Measurements from ENCODE around the gene STK17A. TPM values are rescaled to one million over a fixed set of nuclear protein-coding genes. Genes with fewer than 3 reads are reported as not detected.

STK17A gene
- total and polyA plus RNA-seq, 4 donors = 15.9 to 40.6 (median 29.0) TPM

- H3K27ac ChIP-seq (ENCODE audit: low read depth in 1 of 2, low read length in 2 of 2) = no peak overlapping the region
- no peak for DNase-seq
- no peak for ATAC-seq (ENCODE audit: low FRiP score)
- intact Hi-C loops (cut with DNase I) = no loop called here
- no peaks in the 10 kb centered on the region for H3K9me3 ChIP-seq (ENCODE audit: control insufficient read depth, low read length)
- H3K4me3 ChIP-seq (ENCODE audit: low read length in 2 of 2) = no peak overlapping the region
- peaks cover 6% of the 10 kb centered on the region in 2 donors for H3K36me3 ChIP-seq (ENCODE audit: control insufficient read depth in 1 of 2, insufficient read depth in 2 of 2, low read length in 1 of 2)
- 98 to 99% methylated on average over 3 of the region's 3 CpGs for WGBS, 2 donors
- no peaks in the 10 kb centered on the region for H3K27me3 ChIP-seq (ENCODE audit: control insufficient read depth in 1 of 2, insufficient read depth in 2 of 2, low read length in 1 of 2)
- H3K4me1 ChIP-seq (ENCODE audit: control insufficient read depth in 1 of 2, insufficient read depth in 2 of 2, low read length in 2 of 2) = peaks cover 0 to 3% of the 10 kb centered on the region in 2 donors
Observed at GRCh38 chr7:43630482-43630881, 47.6 kb downstream of the STK17A start.

DNA sequence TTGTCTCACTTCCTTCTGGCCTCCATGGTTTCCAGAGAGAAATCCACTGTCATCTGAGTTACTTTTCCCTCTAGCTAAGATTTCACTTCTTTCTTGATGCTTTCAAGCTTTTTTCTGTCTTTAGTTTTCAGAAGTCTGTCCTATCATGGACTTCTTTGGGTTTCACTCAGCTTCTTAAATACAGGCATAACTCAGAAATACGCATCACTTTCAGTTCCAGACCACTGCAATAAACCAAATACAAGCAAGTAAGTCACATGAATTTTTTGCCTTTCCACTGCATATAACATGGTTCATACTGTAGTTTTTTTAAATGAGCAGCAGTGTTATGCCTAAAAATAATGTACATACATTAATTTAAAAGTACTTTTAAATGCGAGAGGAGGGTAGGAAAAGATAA lies 48.7 kb downstream of the STK17A start:
- Histone ChIP-seq H3K9me3 (ENCODE audit: control insufficient read depth, low read length) (no peaks in the 10 kb centered on the region), H3K36me3 (ENCODE audit: control insufficient read depth in 1 of 2, insufficient read depth in 2 of 2, low read length in 1 of 2) (peaks cover 4 to 6% of the 10 kb centered on the region in 2 donors), H3K4me1 (ENCODE audit: control insufficient read depth in 1 of 2, insufficient read depth in 2 of 2, low read length in 2 of 2) (peaks cover 2 to 8% of the 10 kb centered on the region in 2 donors), H3K27ac (ENCODE audit: low read depth in 1 of 2, low read length in 2 of 2) (no peak overlapping the region), H3K4me3 (ENCODE audit: low read length in 2 of 2) (no peak overlapping the region), H3K27me3 (ENCODE audit: control insufficient read depth in 1 of 2, insufficient read depth in 2 of 2, low read length in 1 of 2) (no peaks in the 10 kb centered on the region)
- DNase-seq (no peak), ATAC-seq (ENCODE audit: low FRiP score) (no peak)
- WGBS, 2 donors = 84 to 93% methylated on average over 2 of the region's 2 CpGs
- intact Hi-C loops (cut with DNase I) = no loop called here

DNA sequence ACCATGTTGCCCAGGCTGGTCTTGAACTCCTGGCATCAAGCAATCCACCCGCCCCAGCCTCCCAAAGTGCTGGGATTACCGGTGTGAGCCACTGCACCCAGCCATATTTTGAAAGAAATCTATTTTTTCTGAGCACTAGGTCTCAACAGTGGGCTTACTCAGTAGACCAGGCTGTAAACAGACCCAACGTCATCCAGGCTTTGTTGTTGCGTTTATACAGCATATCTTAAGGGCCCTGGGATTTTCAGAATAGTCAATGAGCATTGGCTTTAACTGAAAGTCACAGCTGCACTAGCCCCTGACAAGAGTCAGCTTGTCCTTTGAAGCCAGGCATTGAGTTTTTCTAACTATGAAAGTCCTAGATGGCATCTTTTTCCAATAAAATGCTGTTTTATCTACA lies 49.8 kb downstream of the STK17A start:
- WGBS, 2 donors = 90 to 92% methylated on average over 4 of the region's 4 CpGs
- peaks cover 4 to 6% of the 10 kb centered on the region in 2 donors for H3K36me3 ChIP-seq (ENCODE audit: control insufficient read depth in 1 of 2, insufficient read depth in 2 of 2, low read length in 1 of 2)
- ATAC-seq (ENCODE audit: low FRiP score) = no peak

DNA sequence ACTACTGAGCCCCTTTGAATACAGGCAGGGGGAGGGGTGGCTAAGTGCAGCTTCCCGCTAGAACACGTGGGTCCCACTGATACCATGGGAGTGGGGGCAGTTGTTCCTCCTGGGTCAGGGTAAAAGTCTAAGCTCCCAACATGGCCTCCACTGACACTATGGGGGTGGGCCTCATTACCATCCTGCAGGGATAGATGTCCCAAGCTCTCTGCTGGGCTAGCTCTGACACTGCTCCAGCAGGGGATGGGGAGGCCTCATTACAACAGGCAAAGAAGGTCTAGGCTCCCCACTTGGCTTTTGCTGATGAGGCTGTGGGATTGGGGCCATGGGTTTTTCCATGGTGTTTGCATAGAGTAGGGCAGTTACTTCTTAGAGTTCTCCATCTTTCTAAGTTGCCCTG lies 51.5 kb downstream of the STK17A start:
- ATAC-seq (ENCODE audit: low FRiP score) = no peak
- 96 to 98% methylated on average over 2 of the region's 2 CpGs for WGBS, 2 donors
- peaks cover 2 to 6% of the 10 kb centered on the region in 2 donors for H3K36me3 ChIP-seq (ENCODE audit: control insufficient read depth in 1 of 2, insufficient read depth in 2 of 2, low read length in 1 of 2)
- intact Hi-C loops (cut with DNase I) = no loop called here
- H3K4me3 ChIP-seq (ENCODE audit: low read length in 2 of 2) = no peak overlapping the region
- H3K27ac ChIP-seq (ENCODE audit: low read depth in 1 of 2, low read length in 2 of 2) = no peak overlapping the region
- peaks cover 2 to 10% of the 10 kb centered on the region in 2 donors for H3K4me1 ChIP-seq (ENCODE audit: control insufficient read depth in 1 of 2, insufficient read depth in 2 of 2, low read length in 2 of 2)
- no peak for DNase-seq
- no peaks in the 10 kb centered on the region for H3K9me3 ChIP-seq (ENCODE audit: control insufficient read depth, low read length)
- H3K27me3 ChIP-seq (ENCODE audit: control insufficient read depth in 1 of 2, insufficient read depth in 2 of 2, low read length in 1 of 2) = no peaks in the 10 kb centered on the region

More for the DNA sequence above, 49.8 kb downstream of the STK17A start:
- no peaks in the 10 kb centered on the region for H3K27me3 ChIP-seq (ENCODE audit: control insufficient read depth in 1 of 2, insufficient read depth in 2 of 2, low read length in 1 of 2)
- no peaks in the 10 kb centered on the region for H3K9me3 ChIP-seq (ENCODE audit: control insufficient read depth, low read length)
- H3K27ac ChIP-seq (ENCODE audit: low read depth in 1 of 2, low read length in 2 of 2) = no peak overlapping the region
- H3K4me1 ChIP-seq (ENCODE audit: control insufficient read depth in 1 of 2, insufficient read depth in 2 of 2, low read length in 2 of 2) = peaks cover 2 to 10% of the 10 kb centered on the region in 2 donors
- H3K4me3 ChIP-seq (ENCODE audit: low read length in 2 of 2) = no peak overlapping the region
- intact Hi-C loops (cut with DNase I) = no loop called here
- no peak for DNase-seq

GRCh38 chr7:43636093-43636492 lies 53.2 kb downstream of the STK17A start:
- Histone ChIP-seq H3K27ac (ENCODE audit: low read depth in 1 of 2, low read length in 2 of 2) (peak overlapping the region; percentile 67 to 84), H3K4me1 (ENCODE audit: control insufficient read depth in 1 of 2, insufficient read depth in 2 of 2, low read length in 2 of 2) (peaks cover 2 to 10% of the 10 kb centered on the region in 2 donors)
- ATAC-seq (ENCODE audit: low FRiP score) = no peak

DNA sequence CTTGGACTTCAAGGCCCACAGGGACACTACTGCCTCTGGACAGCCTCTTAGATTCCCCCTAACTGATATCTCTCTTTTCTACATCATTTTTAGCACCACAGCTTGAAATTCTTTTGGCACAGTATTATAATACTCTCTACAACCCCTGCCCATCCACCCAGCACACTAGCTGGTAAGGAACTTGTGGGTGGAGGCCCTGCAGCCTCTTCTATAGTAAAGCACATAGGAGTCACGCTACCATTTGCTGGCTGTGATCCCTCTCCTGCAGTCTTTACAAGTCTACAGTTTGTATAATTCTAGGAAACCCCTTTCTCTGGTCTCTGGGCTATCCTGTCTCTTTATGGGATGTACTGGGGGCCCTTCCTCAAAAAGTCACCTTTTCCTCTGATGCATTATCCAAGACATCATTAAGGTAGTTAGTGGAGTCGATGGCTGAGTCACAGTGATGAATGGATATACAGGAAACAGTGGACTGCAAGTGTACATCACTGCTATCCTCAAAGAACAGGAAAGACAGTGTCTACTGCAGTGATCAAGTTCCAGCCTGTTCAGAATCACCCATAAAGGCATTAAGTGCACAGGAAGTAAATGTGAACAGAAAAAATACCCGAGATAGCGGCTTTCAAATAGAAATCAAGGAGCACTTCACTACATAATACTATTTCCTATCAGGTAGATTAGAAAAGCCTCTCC lies 54.4 kb downstream of the STK17A start:
- H3K4me3 ChIP-seq (ENCODE audit: low read length in 2 of 2) = no peak overlapping the region
- no peaks in the 10 kb centered on the region for H3K9me3 ChIP-seq (ENCODE audit: control insufficient read depth, low read length)
- intact Hi-C loops (cut with DNase I) = no loop called here
- peaks cover 2 to 4% of the 10 kb centered on the region in 2 donors for H3K36me3 ChIP-seq (ENCODE audit: control insufficient read depth in 1 of 2, insufficient read depth in 2 of 2, low read length in 1 of 2)
- ATAC-seq (ENCODE audit: low FRiP score) = no peak
- no peak for DNase-seq
- peaks cover 2 to 8% of the 10 kb centered on the region in 2 donors for H3K4me1 ChIP-seq (ENCODE audit: control insufficient read depth in 1 of 2, insufficient read depth in 2 of 2, low read length in 2 of 2)
- WGBS, 2 donors = 72% methylated on average over 4 of the region's 4 CpGs
- peak overlapping the region; percentile 51 to 71 for H3K27ac ChIP-seq (ENCODE audit: low read depth in 1 of 2, low read length in 2 of 2)
- no peaks in the 10 kb centered on the region for H3K27me3 ChIP-seq (ENCODE audit: control insufficient read depth in 1 of 2, insufficient read depth in 2 of 2, low read length in 1 of 2)

More at GRCh38 chr7:43636093-43636492, 53.2 kb downstream of the STK17A start:
- no peak for DNase-seq
- H3K4me3 ChIP-seq (ENCODE audit: low read length in 2 of 2) = no peak overlapping the region
- peaks cover 2 to 6% of the 10 kb centered on the region in 2 donors for H3K36me3 ChIP-seq (ENCODE audit: control insufficient read depth in 1 of 2, insufficient read depth in 2 of 2, low read length in 1 of 2)
- intact Hi-C loops (cut with DNase I) = no loop called here
- H3K27me3 ChIP-seq (ENCODE audit: control insufficient read depth in 1 of 2, insufficient read depth in 2 of 2, low read length in 1 of 2) = no peaks in the 10 kb centered on the region
- no peaks in the 10 kb centered on the region for H3K9me3 ChIP-seq (ENCODE audit: control insufficient read depth, low read length)
- 19 to 25% methylated on average over 6 of the region's 6 CpGs for WGBS, 2 donors

DNA sequence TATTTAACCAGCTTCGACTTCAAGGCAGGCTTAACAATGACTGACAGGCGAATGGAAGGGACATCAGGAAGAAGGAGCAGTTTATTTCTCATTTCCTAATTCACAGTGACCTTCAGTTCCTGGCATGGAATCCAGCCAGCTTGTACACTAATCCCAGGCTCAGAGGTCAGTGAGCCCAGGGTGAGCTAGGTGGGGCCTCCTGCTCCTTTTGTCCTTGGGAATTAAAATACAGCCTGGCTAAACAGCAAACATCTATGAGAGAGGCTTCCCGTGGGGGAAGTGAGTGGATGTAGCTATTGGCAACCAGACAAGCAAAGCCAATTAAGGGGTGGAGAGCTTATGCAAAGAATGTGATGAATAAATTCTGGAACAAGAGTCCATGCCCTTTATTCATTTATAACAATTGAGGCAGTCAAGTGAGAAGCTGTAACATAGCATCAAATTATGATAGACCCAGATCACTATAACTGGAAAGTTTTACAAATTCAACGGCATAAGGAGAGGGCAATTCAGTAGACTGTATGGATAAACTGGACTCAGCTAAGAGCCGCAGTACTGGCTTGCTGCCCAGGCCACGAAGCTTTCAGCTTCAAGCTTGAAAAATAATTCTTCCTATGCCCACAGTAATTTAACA lies 57.1 kb downstream of the STK17A start:
- H3K4me1 ChIP-seq (ENCODE audit: control insufficient read depth in 1 of 2, insufficient read depth in 2 of 2, low read length in 2 of 2) = peaks cover 2 to 8% of the 10 kb centered on the region in 2 donors
- no peaks in the 10 kb centered on the region for H3K36me3 ChIP-seq (ENCODE audit: control insufficient read depth in 1 of 2, insufficient read depth in 2 of 2, low read length in 1 of 2)
- DNase-seq (peak in 1 of 2 donors; percentile 68), ATAC-seq (ENCODE audit: low FRiP score) (peak; percentile 78)
- 7 to 10% methylated on average over 6 of the region's 6 CpGs for WGBS, 2 donors
- peak overlapping the region; percentile 22 to 90 for H3K27ac ChIP-seq (ENCODE audit: low read depth in 1 of 2, low read length in 2 of 2)
- intact Hi-C loops (cut with DNase I) = no loop called here
- no peaks in the 10 kb centered on the region for H3K9me3 ChIP-seq (ENCODE audit: control insufficient read depth, low read length)
- no peak overlapping the region for H3K4me3 ChIP-seq (ENCODE audit: low read length in 2 of 2)
- H3K27me3 ChIP-seq (ENCODE audit: control insufficient read depth in 1 of 2, insufficient read depth in 2 of 2, low read length in 1 of 2) = no peaks in the 10 kb centered on the region

DNA sequence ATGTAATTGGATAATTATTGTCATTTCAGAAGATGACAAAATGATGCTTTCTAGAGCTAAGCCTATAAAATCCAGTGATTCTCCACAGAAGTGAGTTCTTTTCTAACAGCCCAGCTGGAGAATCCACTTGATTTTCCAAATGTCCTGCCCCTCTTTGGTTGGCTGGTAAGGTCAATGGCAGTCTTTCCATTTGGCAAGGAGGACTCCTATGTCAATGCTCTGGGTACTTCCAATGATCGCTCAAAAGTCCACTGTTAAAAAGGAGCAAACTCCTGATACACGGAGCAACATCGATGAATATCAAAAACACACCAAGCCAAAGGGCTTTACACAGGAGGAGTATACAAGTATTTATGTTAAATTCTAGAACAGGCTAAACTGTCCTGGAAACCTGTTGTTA lies 57.8 kb downstream of the STK17A start:
- no peaks in the 10 kb centered on the region for H3K9me3 ChIP-seq (ENCODE audit: control insufficient read depth, low read length)
- intact Hi-C loops (cut with DNase I) = no loop called here
- DNase-seq (no peak), ATAC-seq (ENCODE audit: low FRiP score) (no peak)
- H3K4me1 ChIP-seq (ENCODE audit: control insufficient read depth in 1 of 2, insufficient read depth in 2 of 2, low read length in 2 of 2) = peaks cover 2 to 8% of the 10 kb centered on the region in 2 donors
- H3K4me3 ChIP-seq (ENCODE audit: low read length in 2 of 2) = no peak overlapping the region
- H3K36me3 ChIP-seq (ENCODE audit: control insufficient read depth in 1 of 2, insufficient read depth in 2 of 2, low read length in 1 of 2) = no peaks in the 10 kb centered on the region
- H3K27ac ChIP-seq (ENCODE audit: low read depth in 1 of 2, low read length in 2 of 2) = peak overlapping the region in 1 of 2 donors; percentile 77
- no peaks in the 10 kb centered on the region for H3K27me3 ChIP-seq (ENCODE audit: control insufficient read depth in 1 of 2, insufficient read depth in 2 of 2, low read length in 1 of 2)
- WGBS, 2 donors = 96 to 97% methylated on average over 3 of the region's 3 CpGs
